SK-N-SH treated with all-trans-retinoic acid at 6 μM for 48 hours (cell line): Measurements from ENCODE around the gene SOCS1.

Experiments
- ATAC-seq: fragments of 200-7000 bp; cut with Tn5 transposase; 3 replicates; pipeline ENCODE4 v1.9.1; 2020; ENCODE audit warnings: mild to moderate bottlenecking, moderate library complexity
- ARNTL ChIP-seq: fragments of 450-650 bp; formaldehyde crosslinking; IDR thresholded peaks from 2 replicates; pipeline ENCODE4 v1.5.0; 2020; ENCODE audit warnings: low read depth, mild to moderate bottlenecking, moderate library complexity, borderline replicate concordance
- BACH2 ChIP-seq: fragments of 250-450 bp; sonication (Bioruptor Pico); IDR thresholded peaks from 2 replicates; pipeline ENCODE4 v1.9.0; 2021; ENCODE audit warnings: mild to moderate bottlenecking, borderline replicate concordance
- ESRRG ChIP-seq: fragments of 250-450 bp; sonication (Bioruptor Pico); IDR thresholded peaks from 2 replicates; pipeline ENCODE4 v1.6.1; 2021; ENCODE audit warnings: mild to moderate bottlenecking
- GLIS3 ChIP-seq: fragments of 250-450 bp; sonication (Bioruptor Pico); IDR thresholded peaks from 2 replicates; pipeline ENCODE4 v1.5.0; 2020; ENCODE audit warnings: mild to moderate bottlenecking, moderate library complexity
- ISL1 ChIP-seq: fragments of 250-450 bp; sonication (Bioruptor Pico); IDR thresholded peaks from 2 replicates; pipeline ENCODE4 v2.1.2; 2022; ENCODE audit warnings: mild to moderate bottlenecking, moderate library complexity
- OSR1 ChIP-seq: fragments of 250-450 bp; sonication (Bioruptor Pico); IDR thresholded peaks from 2 replicates; pipeline ENCODE4 v1.8.0; 2022; ENCODE audit warnings: moderate library complexity, mild to moderate bottlenecking, inconsistent platforms
- POU6F1 ChIP-seq: fragments of 250-450 bp; sonication (Bioruptor Pico); IDR thresholded peaks from 2 replicates; pipeline ENCODE4 v1.8.0; 2021; ENCODE audit warnings: low read depth, mild to moderate bottlenecking, moderate library complexity, borderline replicate concordance
- PPARA ChIP-seq: fragments of 250-450 bp; sonication (Bioruptor Pico); IDR thresholded peaks from 2 replicates; pipeline ENCODE4 v1.5.0; 2020; ENCODE audit warnings: mild to moderate bottlenecking, borderline replicate concordance
- RARB ChIP-seq: fragments of 250-450 bp; sonication (Bioruptor Pico); IDR thresholded peaks from 2 replicates; pipeline ENCODE4 v1.8.0; 2021; ENCODE audit warnings: mild to moderate bottlenecking, moderate library complexity
- SNAI2 ChIP-seq: fragments of 250-450 bp; sonication (Bioruptor Pico); IDR thresholded peaks from 2 replicates; pipeline ENCODE4 v1.5.0; 2020; ENCODE audit warnings: mild to moderate bottlenecking, moderate library complexity
- TCF4 ChIP-seq: fragments of 250-450 bp; sonication (Bioruptor Pico); IDR thresholded peaks from 2 replicates; pipeline ENCODE4 v1.8.0; 2021; ENCODE audit warnings: mild to moderate bottlenecking, moderate library complexity, borderline replicate concordance
- TOX ChIP-seq: fragments of 250-450 bp; sonication (Bioruptor Pico); IDR thresholded peaks from 2 replicates; pipeline ENCODE4 v1.8.0; 2021; ENCODE audit warnings: mild to moderate bottlenecking, moderate library complexity, borderline replicate concordance
- ZC3H10 ChIP-seq: fragments of 250-450 bp; sonication (Bioruptor Pico); IDR thresholded peaks from 2 replicates; pipeline ENCODE4 v1.5.1; 2021; ENCODE audit warnings: mild to moderate bottlenecking, moderate library complexity
- ZFP3 ChIP-seq: fragments of 250-450 bp; sonication (Bioruptor Pico); IDR thresholded peaks from 2 replicates; pipeline ENCODE4 v1.5.0; 2020; ENCODE audit warnings: mild to moderate bottlenecking, moderate library complexity
- ZFP30 ChIP-seq: fragments of 450-650 bp; formaldehyde crosslinking; IDR thresholded peaks from 2 replicates; pipeline ENCODE4 v1.5.0; 2022; ENCODE audit warnings: mild to moderate bottlenecking, moderate library complexity
- ZNF565 ChIP-seq: fragments of 450-650 bp; formaldehyde crosslinking; conservative IDR thresholded peaks from 2 replicates; pipeline ENCODE4 v1.5.0; 2020; ENCODE audit warnings: low read depth, mild to moderate bottlenecking, moderate library complexity
- ZNF70 ChIP-seq: fragments of 450-650 bp; formaldehyde crosslinking; IDR thresholded peaks from 2 replicates; pipeline ENCODE4 v1.5.0; 2020; ENCODE audit warnings: mild to moderate bottlenecking, moderate library complexity
- ZNF8 ChIP-seq: fragments of 450-650 bp; formaldehyde crosslinking; IDR thresholded peaks from 2 replicates; pipeline ENCODE4 v1.5.0; 2020; ENCODE audit warnings: mild to moderate bottlenecking, moderate library complexity
- TF ChIP-seq, protein P1 (sequence below): fragments of 250-450 bp; sonication (Bioruptor Pico); IDR thresholded peaks from 2 replicates; pipeline ENCODE4 v1.5.1; 2021; ENCODE audit warnings: mild to moderate bottlenecking, moderate library complexity
- TF ChIP-seq, protein P2 (sequence below): fragments of 250-450 bp; sonication (Bioruptor Pico); IDR thresholded peaks from 2 replicates; pipeline ENCODE4 v1.5.0; 2020; ENCODE audit warnings: mild to moderate bottlenecking, moderate library complexity
- TF ChIP-seq, protein P3 (sequence below): fragments of 250-450 bp; sonication (Bioruptor Pico); IDR thresholded peaks from 2 replicates; pipeline ENCODE4 v1.5.1; 2020; ENCODE audit warnings: low read depth, mild to moderate bottlenecking, moderate library complexity

The SOCS1 gene

DNA sequence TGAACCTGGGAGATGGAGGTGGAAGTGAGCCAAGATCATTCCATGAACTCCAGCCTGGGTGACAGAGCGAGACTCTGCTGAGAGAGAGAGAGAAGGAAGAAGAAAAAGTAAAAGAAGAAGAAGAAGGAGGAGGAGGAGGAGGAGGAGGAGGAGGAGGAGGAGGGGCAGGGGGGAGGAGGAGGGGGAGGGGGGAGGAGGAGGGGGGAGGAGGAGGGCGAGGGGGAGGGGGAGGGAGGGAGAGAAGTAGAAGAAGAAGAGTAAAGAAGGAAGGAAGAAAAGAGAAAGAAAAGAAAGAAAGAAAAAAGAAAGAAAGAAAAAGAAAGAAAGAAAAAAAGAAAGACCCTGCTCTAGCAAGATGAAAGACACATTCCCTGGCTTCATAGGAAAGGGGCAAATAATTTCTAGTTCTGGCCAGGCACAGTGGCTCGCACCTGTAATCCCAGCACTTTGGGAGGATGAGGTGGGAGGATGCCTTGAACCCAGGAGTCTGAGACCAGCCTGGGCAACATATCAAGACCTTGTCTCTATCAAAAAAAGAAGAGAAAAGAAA lies 23.6 kb downstream of the SOCS1 start:
- no peak for ATAC-seq
- TF ChIP-seq ZNF70 (no peak), TCF4 (CRISPR knock-in tag) (no peak), ZFP3 (no peak), ARNTL (CRISPR knock-in tag) (no peak), ZC3H10 (no peak), GLIS3 (CRISPR knock-in tag) (no peak), ZFP30 (no peak), POU6F1 (no peak), SNAI2 (CRISPR knock-in tag) (no peak), ISL1 (CRISPR knock-in tag) (no peak), BACH2 (CRISPR knock-in tag) (no peak)
- TF ChIP-seq, protein P1, sequence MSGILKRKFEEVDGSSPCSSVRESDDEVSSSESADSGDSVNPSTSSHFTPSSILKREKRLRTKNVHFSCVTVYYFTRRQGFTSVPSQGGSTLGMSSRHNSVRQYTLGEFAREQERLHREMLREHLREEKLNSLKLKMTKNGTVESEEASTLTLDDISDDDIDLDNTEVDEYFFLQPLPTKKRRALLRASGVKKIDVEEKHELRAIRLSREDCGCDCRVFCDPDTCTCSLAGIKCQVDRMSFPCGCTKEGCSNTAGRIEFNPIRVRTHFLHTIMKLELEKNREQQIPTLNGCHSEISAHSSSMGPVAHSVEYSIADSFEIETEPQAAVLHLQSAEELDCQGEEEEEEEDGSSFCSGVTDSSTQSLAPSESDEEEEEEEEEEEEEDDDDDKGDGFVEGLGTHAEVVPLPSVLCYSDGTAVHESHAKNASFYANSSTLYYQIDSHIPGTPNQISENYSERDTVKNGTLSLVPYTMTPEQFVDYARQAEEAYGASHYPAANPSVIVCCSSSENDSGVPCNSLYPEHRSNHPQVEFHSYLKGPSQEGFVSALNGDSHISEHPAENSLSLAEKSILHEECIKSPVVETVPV (CRISPR knock-in tag) = no peak

- no peak for ATAC-seq
- TF ChIP-seq SNAI2 (CRISPR knock-in tag) (no peak), ARNTL (CRISPR knock-in tag) (no peak), ESRRG (no peak), ZNF565 (no peak), ZNF8 (CRISPR knock-in tag) (no peak), POU6F1 (no peak), PPARA (CRISPR knock-in tag) (no peak), TOX (CRISPR knock-in tag) (no peak)
- TF ChIP-seq, protein P2, sequence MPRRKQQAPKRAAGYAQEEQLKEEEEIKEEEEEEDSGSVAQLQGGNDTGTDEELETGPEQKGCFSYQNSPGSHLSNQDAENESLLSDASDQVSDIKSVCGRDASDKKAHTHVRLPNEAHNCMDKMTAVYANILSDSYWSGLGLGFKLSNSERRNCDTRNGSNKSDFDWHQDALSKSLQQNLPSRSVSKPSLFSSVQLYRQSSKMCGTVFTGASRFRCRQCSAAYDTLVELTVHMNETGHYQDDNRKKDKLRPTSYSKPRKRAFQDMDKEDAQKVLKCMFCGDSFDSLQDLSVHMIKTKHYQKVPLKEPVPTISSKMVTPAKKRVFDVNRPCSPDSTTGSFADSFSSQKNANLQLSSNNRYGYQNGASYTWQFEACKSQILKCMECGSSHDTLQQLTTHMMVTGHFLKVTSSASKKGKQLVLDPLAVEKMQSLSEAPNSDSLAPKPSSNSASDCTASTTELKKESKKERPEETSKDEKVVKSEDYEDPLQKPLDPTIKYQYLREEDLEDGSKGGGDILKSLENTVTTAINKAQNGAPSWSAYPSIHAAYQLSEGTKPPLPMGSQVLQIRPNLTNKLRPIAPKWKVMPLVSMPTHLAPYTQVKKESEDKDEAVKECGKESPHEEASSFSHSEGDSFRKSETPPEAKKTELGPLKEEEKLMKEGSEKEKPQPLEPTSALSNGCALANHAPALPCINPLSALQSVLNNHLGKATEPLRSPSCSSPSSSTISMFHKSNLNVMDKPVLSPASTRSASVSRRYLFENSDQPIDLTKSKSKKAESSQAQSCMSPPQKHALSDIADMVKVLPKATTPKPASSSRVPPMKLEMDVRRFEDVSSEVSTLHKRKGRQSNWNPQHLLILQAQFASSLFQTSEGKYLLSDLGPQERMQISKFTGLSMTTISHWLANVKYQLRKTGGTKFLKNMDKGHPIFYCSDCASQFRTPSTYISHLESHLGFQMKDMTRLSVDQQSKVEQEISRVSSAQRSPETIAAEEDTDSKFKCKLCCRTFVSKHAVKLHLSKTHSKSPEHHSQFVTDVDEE (CRISPR knock-in tag) = no peak
- TF ChIP-seq, protein P1 (CRISPR knock-in tag) = no peak
Measured at GRCh38 chr16:11231367-11231970, 24.5 kb downstream of the SOCS1 start.

GRCh38 chr16:11229906-11230305 lies 26.1 kb downstream of the SOCS1 start:
- no peak for ATAC-seq
- TF ChIP-seq GLIS3 (CRISPR knock-in tag) (no peak), POU6F1 (no peak), ZFP3 (no peak), TOX (CRISPR knock-in tag) (no peak), ESRRG (no peak), ZNF70 (no peak), ISL1 (CRISPR knock-in tag) (no peak), SNAI2 (CRISPR knock-in tag) (no peak), OSR1 (no peak), ZNF565 (no peak), ZC3H10 (no peak), RARB (CRISPR knock-in tag) (no peak), BACH2 (CRISPR knock-in tag) (no peak)
- TF ChIP-seq, protein P1 (CRISPR knock-in tag) = no peak
- TF ChIP-seq, protein P3, sequence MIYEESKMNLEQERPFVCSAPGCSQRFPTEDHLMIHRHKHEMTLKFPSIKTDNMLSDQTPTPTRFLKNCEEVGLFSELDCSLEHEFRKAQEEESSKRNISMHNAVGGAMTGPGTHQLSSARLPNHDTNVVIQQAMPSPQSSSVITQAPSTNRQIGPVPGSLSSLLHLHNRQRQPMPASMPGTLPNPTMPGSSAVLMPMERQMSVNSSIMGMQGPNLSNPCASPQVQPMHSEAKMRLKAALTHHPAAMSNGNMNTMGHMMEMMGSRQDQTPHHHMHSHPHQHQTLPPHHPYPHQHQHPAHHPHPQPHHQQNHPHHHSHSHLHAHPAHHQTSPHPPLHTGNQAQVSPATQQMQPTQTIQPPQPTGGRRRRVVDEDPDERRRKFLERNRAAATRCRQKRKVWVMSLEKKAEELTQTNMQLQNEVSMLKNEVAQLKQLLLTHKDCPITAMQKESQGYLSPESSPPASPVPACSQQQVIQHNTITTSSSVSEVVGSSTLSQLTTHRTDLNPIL (CRISPR knock-in tag) = no peak
